Measurements from ENCODE around the gene GLRX.

Gene GLRX

DNA sequence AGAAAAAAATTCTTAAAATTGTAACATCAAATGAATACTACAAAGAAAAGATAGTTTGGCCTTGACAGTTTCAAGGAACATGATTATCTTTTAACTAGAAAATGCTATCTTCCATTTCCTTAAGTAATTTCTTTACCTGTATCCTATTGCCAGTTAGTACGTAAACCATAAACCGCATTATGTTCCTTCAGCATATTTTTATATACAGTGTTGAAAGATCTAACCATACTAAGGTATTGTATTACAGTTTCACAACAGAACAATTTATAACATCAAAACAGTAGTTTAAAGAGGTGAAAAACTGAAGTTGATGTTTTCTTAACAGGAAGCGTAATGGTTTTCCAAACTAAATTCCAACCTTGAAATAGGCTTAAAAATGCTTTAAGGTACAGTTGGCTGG, 45.1 kb downstream of the GLRX start:
- H3K4me1 ChIP-seq (ENCODE audit: control insufficient read depth, insufficient read depth, low read length), result no peaks in the 10 kb centered on the region
- H3K4me3 ChIP-seq (ENCODE audit: low read length), result no peak overlapping the region
- no peaks in the 10 kb centered on the region for H3K36me3 ChIP-seq (ENCODE audit: control insufficient read depth, insufficient read depth, low read length)
- H3K9ac ChIP-seq (ENCODE audit: low read length), result no peak overlapping the region
- no peaks in the 10 kb centered on the region for H3K27me3 ChIP-seq (ENCODE audit: control insufficient read depth, insufficient read depth, low read length)
- no peak overlapping the region for H3K27ac ChIP-seq (ENCODE audit: low read depth, low read length)

DNA sequence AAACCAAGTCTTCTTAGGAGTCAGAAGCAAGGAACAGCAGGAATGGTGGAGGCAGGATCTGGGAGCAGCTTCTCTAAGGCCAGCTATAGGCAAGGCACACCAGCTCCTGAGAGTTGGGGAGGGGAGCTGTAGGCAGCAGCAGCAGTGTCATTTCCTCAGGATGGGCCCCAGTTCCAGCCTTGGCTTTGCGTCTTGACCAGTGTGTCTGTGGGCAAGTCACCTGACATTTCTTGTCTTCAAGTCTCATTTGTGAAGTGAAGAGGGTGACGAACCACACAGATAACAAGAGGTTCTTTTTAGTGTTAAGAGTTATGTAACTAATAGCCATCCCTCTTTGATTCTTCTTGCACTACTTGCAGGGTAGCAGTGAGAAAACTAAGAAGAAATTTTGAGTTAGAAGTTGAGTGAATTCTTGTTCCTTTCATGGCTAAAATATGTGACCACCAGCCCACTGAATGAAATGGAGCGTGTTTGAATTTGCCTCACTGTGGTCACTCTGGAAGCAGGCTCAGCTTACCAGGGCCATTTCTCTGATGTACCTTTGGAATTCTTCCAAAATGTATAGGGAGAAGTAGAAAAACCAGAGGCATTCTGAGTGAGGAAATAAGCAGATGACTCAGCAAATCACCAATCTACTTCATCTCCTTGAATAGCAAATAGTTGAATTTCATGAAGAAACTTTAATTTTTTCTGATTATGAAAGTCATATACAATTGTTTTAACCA, 49.0 kb downstream of the GLRX start:
- no peak overlapping the region for H3K4me3 ChIP-seq (ENCODE audit: low read length)
- no peak overlapping the region for H3K9ac ChIP-seq (ENCODE audit: low read length)
- no peaks in the 10 kb centered on the region for H3K27me3 ChIP-seq (ENCODE audit: control insufficient read depth, insufficient read depth, low read length)
- H3K36me3 ChIP-seq (ENCODE audit: control insufficient read depth, insufficient read depth, low read length), result peaks cover 3% of the 10 kb centered on the region
- peaks cover 7% of the 10 kb centered on the region for H3K4me1 ChIP-seq (ENCODE audit: control insufficient read depth, insufficient read depth, low read length)
- no peak overlapping the region for H3K27ac ChIP-seq (ENCODE audit: low read depth, low read length)

DNA sequence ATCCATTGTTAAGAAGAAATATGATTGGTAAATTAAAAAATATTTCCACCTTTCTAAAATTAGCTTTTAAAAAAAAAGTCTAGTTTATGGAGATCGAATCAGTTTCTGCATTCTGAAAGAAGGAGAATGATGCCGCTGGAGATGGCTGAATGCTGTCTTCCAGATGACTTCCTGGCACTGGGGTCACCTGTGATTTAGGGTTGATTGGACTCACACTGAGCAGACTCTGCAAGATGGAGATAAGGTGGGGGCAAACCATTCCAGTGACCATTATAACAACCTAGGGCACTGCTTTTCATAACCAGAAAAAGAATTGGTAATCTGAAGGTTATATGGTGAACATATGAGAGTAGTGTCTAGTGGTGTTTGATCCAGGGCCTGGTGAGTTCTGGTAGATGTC, 50.6 kb downstream of the GLRX start:
- peaks cover 3% of the 10 kb centered on the region for H3K36me3 ChIP-seq (ENCODE audit: control insufficient read depth, insufficient read depth, low read length)
- no peak overlapping the region for H3K4me3 ChIP-seq (ENCODE audit: low read length)
- H3K27ac ChIP-seq (ENCODE audit: low read depth, low read length), result no peak overlapping the region
- H3K27me3 ChIP-seq (ENCODE audit: control insufficient read depth, insufficient read depth, low read length), result no peaks in the 10 kb centered on the region
- H3K4me1 ChIP-seq (ENCODE audit: control insufficient read depth, insufficient read depth, low read length), result peaks cover 7% of the 10 kb centered on the region
- no peak overlapping the region for H3K9ac ChIP-seq (ENCODE audit: low read length)

DNA sequence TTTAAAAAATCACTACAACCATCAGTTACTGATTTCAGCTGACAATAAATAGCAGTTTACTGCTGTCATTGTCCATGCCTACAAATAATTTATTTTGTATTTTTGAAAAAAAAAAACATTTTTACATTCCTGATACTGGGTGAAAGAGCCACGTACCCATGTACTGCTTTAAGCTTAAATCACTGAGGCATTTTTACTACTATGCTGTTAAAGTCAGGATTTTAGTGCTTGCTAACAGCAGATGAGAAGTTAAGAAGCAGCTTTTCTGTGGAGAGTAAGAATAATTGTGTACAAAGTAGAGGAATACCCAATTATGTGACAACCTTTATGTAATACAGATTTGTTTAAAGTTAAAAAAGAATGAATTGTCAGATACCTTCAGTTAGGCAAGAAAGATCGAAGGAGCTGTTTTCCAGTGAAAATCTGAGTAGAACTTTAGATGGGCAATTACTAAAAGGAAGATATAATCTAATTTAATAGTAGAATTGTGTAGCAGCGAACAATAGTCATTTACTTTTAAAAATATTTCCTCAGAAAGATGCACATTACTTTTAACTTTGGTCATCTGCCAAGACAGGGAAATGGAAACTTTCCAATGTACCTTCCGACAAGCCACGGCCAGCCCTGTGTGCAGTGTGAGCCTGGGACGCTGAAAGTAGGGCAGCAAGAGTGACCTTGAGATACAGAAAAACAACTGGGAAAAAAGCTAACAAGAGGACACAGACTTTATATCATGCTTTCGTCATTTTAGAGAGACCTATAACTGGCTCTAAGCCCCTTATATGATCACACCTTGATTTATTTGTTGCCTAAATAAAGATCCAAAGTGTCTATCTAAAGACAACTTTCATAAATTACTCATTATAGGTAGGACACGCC, 51.5 kb downstream of the GLRX start:
- H3K4me1 ChIP-seq (ENCODE audit: control insufficient read depth, insufficient read depth, low read length), result peaks cover 7% of the 10 kb centered on the region
- H3K36me3 ChIP-seq (ENCODE audit: control insufficient read depth, insufficient read depth, low read length), result peaks cover 3% of the 10 kb centered on the region
- no peaks in the 10 kb centered on the region for H3K27me3 ChIP-seq (ENCODE audit: control insufficient read depth, insufficient read depth, low read length)
- H3K4me3 ChIP-seq (ENCODE audit: low read length), result no peak overlapping the region
- peak overlapping the region; percentile 33 for H3K27ac ChIP-seq (ENCODE audit: low read depth, low read length)
- no peak overlapping the region for H3K9ac ChIP-seq (ENCODE audit: low read length)

DNA sequence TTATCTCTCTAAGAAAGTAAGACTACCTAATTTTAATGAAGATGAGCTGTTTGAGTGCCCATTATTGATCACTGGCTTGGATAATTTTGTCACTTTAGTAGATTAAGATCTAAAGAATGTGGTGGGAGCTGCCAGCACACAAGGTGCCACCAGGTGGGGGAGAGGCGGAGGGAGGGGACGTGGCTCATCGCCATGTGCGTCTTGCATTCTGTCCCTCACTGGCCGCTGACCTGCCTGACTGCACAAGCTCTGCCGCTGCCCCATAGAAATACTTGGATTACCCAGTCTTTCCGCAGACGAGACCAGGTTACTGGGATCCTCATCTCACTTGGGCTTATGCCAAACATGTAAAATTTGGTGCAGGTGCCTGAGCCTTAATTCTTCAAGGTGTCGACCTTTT, 53.8 kb downstream of the GLRX start:
- H3K27ac ChIP-seq (ENCODE audit: low read depth, low read length), result no peak overlapping the region
- H3K4me1 ChIP-seq (ENCODE audit: control insufficient read depth, insufficient read depth, low read length), result peaks cover 7% of the 10 kb centered on the region
- H3K27me3 ChIP-seq (ENCODE audit: control insufficient read depth, insufficient read depth, low read length), result no peaks in the 10 kb centered on the region
- peaks cover 3% of the 10 kb centered on the region for H3K36me3 ChIP-seq (ENCODE audit: control insufficient read depth, insufficient read depth, low read length)
- no peak overlapping the region for H3K9ac ChIP-seq (ENCODE audit: low read length)
- no peak overlapping the region for H3K4me3 ChIP-seq (ENCODE audit: low read length)

DNA sequence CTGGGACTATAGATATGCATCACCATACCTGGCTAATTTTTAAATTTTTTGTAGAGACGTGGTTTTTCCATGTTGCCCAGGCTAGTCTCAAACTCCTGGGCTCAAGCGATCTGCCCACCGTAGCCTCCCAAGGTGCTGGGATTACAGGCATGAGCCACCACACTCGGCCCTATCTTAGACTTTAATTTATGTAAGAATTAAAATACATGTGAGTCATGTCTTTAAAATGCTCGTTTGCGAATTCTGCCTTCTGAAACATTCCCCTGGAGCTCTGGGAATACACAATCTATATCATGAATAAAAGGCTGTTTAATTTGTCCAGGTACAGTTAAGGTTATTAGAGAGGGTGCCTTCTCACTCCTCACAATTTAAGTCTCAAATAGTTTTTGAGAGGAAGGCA, 58.6 kb downstream of the GLRX start:
- H3K4me3 ChIP-seq (ENCODE audit: low read length), result no peak overlapping the region
- H3K9ac ChIP-seq (ENCODE audit: low read length), result no peak overlapping the region
- no peak overlapping the region for H3K27ac ChIP-seq (ENCODE audit: low read depth, low read length)
- H3K27me3 ChIP-seq (ENCODE audit: control insufficient read depth, insufficient read depth, low read length), result no peaks in the 10 kb centered on the region
- H3K36me3 ChIP-seq (ENCODE audit: control insufficient read depth, insufficient read depth, low read length), result no peaks in the 10 kb centered on the region
- peaks cover 3% of the 10 kb centered on the region for H3K4me1 ChIP-seq (ENCODE audit: control insufficient read depth, insufficient read depth, low read length)

Data from rectal smooth muscle tissue (tissue), 1 donor.